NT2/D1 (cell line): ENCODE results near the gene SLC35F3.

Experiments used
- SUZ12 ChIP-seq: IDR thresholded peaks from 2 replicates; pipeline ENCODE4 v1.6.1; 2011; ENCODE audit not compliant: insufficient read length, insufficient read depth; ENCODE audit errors: extremely low read depth
- YY1 ChIP-seq: IDR thresholded peaks from 2 replicates; pipeline ENCODE4 v1.6.1; 2011; ENCODE audit not compliant: insufficient read length, insufficient read depth
- ZNF274 ChIP-seq: IDR thresholded peaks from 2 replicates; pipeline ENCODE4 v1.6.1; 2011; ENCODE audit warnings: mild to moderate bottlenecking, low read depth, low read length

- TF ChIP-seq ZNF274 = no peak
- TF ChIP-seq YY1 = no peak
- no peak for TF ChIP-seq SUZ12
These were observed 203.0 kb downstream of the SLC35F3 start for GRCh38 chr1:234107416-234108021.
